HG03342 (cell line): ENCODE data around the gene PUM2.

Experiments used
- ATAC-seq: cut with Tn5 transposase; IDR thresholded peaks from one replicate; pipeline ENCODE4 v1.9.1; 2021; ENCODE audit warnings: mild to moderate bottlenecking, moderate library complexity; ENCODE audit not compliant: unreplicated experiment

Gene PUM2

GRCh38 chr2:20205069-20205468 lies 145.6 kb downstream of the PUM2 start:
- no peak for ATAC-seq

- no peak for ATAC-seq
These were observed 147.0 kb downstream of the PUM2 start for GRCh38 chr2:20203521-20204225.

GRCh38 chr2:20203072-20203471 lies 147.6 kb downstream of the PUM2 start:
- no peak for ATAC-seq

GRCh38 chr2:20201671-20202070 lies 149.0 kb downstream of the PUM2 start:
- no peak for ATAC-seq

- ATAC-seq = no peak
These were observed 149.7 kb downstream of the PUM2 start for GRCh38 chr2:20200697-20201555.

- ATAC-seq = no peak
These were observed 150.9 kb downstream of the PUM2 start for GRCh38 chr2:20199633-20200270.

- ATAC-seq = no peak
These were observed 151.6 kb downstream of the PUM2 start for GRCh38 chr2:20198796-20199632.
